GM12892 (cell line): ENCODE data around the gene FCHO1.

Experiments used
- DNase-seq: peaks from one replicate; pipeline ENCODE4 v3.0.0; 2011; ENCODE audit not compliant: insufficient read length
- FAIRE-seq: peaks from 2 replicates; lab custom pipeline; 2011; peaks lifted over from hg19 to GRCh38; lab: Jason Lieb, UNC
- POLR2A ChIP-seq: IDR thresholded peaks from 2 replicates; pipeline ENCODE4 v1.6.1; 2011; ENCODE audit warnings: low read depth, low read length, control low read depth
- POLR2AphosphoS5 ChIP-seq: IDR thresholded peaks from 2 replicates; pipeline ENCODE4 v1.6.1; 2011; ENCODE audit warnings: low read depth, low read length, control low read depth
- TAF1 ChIP-seq: IDR thresholded peaks from 2 replicates; pipeline ENCODE4 v1.6.1; 2011; ENCODE audit warnings: low read depth, mild to moderate bottlenecking, control low read depth, low read length, borderline replicate concordance

The FCHO1 gene

DNA sequence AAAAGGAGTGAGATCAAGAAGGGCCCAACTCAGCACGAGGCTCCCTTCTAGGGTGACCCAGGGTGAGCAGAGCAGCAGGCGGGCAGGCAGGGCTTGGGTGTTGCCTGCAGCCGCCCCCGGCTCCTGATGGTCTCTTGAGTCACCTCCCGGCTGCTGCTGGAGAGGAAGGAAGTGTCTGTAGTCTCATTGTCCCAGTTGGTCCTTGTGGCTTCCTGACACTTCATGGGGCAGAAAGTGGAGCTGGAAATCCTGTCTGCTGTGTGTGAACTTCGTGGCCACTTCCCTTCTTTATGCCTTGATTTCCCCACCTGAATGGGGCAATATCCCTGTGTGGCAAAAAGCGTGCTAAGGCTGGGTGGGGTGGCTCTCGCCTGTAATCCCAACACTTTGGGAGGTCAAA is 29.5 kb upstream of the FCHO1 start:
- DNase-seq = no peak
- TF ChIP-seq TAF1 (no peak), POLR2AphosphoS5 (no peak), POLR2A (no peak)
- peak; percentile 62 for FAIRE-seq

GRCh38 chr19:17722655-17723240 is 28.5 kb upstream of the FCHO1 start:
- FAIRE-seq (no peak), DNase-seq (no peak)
- TF ChIP-seq TAF1 (no peak), POLR2A (no peak), POLR2AphosphoS5 (no peak)

GRCh38 chr19:17724655-17725054 is 26.6 kb upstream of the FCHO1 start:
- no peak for FAIRE-seq
- DNase-seq = no peak
- TF ChIP-seq POLR2A (no peak), POLR2AphosphoS5 (no peak), TAF1 (no peak)

- DNase-seq (no peak), FAIRE-seq (no peak)
- TF ChIP-seq TAF1 = no peak
- TF ChIP-seq POLR2A = no peak
- TF ChIP-seq POLR2AphosphoS5 = no peak
Measured at GRCh38 chr19:17725422-17726078, 25.7 kb upstream of the FCHO1 start.

DNA sequence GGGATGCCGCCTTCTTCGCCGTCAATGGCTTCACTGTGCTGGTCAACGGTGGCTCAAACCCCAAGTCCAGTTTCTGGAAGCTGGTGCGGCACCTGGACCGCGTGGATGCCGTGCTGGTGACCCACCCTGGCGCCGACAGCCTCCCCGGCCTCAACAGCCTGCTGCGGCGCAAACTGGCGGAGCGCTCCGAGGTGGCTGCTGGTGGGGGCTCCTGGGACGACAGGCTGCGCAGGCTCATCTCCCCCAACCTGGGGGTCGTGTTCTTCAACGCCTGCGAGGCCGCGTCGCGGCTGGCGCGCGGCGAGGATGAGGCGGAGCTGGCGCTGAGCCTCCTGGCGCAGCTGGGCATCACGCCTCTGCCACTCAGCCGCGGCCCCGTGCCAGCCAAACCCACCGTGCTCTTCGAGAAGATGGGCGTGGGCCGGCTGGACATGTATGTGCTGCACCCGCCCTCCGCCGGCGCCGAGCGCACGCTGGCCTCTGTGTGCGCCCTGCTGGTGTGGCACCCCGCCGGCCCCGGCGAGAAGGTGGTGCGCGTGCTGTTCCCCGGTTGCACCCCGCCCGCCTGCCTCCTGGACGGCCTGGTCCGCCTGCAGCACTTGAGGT is 25.0 kb upstream of the FCHO1 start:
- TF ChIP-seq POLR2AphosphoS5 (no peak), POLR2A (no peak), TAF1 (no peak)
- DNase-seq = no peak
- FAIRE-seq = no peak

- DNase-seq (no peak), FAIRE-seq (no peak)
Measured at GRCh38 chr19:17726964-17727773, 24.1 kb upstream of the FCHO1 start.

DNA sequence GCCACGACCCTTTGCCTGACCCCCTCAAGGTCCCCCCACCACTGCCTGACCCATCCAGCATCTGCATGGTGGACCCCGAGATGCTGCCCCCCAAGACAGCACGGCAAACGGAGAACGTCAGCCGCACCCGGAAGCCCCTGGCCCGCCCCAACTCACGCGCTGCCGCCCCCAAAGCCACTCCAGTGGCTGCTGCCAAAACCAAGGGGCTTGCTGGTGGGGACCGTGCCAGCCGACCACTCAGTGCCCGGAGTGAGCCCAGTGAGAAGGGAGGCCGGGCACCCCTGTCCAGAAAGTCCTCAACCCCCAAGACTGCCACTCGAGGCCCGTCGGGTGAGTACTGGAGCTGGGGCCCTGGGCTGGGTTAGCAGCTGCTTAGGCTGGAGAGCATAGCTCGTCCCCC is 23.4 kb upstream of the FCHO1 start:
- DNase-seq (no peak), FAIRE-seq (no peak)
- TF ChIP-seq POLR2AphosphoS5 = no peak

More at GRCh38 chr19:17726964-17727773, 24.1 kb upstream of the FCHO1 start:
- TF ChIP-seq POLR2AphosphoS5 (no peak), TAF1 (no peak), POLR2A (no peak)

DNA sequence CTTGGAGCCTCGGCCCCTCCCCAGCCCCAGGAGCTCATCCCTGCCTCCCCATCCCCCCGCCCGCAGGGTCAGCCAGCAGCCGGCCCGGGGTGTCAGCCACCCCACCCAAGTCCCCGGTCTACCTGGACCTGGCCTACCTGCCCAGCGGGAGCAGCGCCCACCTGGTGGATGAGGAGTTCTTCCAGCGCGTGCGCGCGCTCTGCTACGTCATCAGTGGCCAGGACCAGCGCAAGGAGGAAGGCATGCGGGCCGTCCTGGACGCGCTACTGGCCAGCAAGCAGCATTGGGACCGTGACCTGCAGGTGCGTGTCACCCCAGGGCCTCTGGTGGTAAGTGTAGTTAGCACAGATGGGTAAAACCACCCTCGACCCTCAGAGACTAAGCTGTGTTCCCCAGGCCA is 18.1 kb upstream of the FCHO1 start:
- DNase-seq (no peak), FAIRE-seq (no peak)
- no peak for TF ChIP-seq TAF1
- TF ChIP-seq POLR2AphosphoS5 = no peak
- TF ChIP-seq POLR2A = no peak

DNA sequence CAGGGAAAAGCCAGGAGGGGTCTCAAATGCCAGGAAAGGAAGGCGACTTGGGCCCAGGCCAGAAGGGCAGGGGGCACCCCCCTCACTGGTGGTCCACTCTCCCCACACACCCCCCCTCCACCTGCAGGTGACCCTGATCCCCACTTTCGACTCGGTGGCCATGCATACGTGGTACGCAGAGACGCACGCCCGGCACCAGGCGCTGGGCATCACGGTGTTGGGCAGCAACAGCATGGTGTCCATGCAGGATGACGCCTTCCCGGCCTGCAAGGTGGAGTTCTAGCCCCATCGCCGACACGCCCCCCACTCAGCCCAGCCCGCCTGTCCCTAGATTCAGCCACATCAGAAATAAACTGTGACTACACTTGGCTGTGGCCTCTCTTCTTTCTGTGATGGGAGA is 17.1 kb upstream of the FCHO1 start:
- DNase-seq (no peak), FAIRE-seq (no peak)
- TF ChIP-seq POLR2AphosphoS5 (no peak), POLR2A (no peak), TAF1 (no peak)

DNA sequence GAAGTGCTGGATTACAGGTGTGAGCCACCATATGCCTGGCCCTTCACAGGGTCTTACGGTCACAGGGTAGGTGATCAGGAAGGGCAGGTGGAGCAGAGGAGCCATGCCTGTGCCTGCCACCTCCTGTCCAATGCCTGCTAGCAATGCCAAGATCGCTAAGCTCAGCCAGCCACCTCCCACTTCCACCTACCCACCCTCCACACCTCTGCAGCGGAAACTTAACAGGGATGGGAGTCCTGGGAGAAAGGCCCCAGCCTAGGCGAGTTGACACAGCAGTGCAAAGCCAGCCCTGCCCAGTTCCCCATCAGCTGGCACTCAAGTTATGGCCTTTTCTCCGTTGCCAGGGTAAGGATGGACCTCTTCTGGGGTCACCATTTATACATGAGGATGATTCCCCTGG is 15.9 kb upstream of the FCHO1 start:
- FAIRE-seq (no peak), DNase-seq (no peak)
- TF ChIP-seq POLR2AphosphoS5 = no peak
- no peak for TF ChIP-seq POLR2A
- TF ChIP-seq TAF1 = no peak

GRCh38 chr19:17737690-17738153 is 13.6 kb upstream of the FCHO1 start:
- DNase-seq (no peak), FAIRE-seq (peak; percentile 24)

More at GRCh38 chr19:17737690-17738153, 13.6 kb upstream of the FCHO1 start:
- no peak for TF ChIP-seq POLR2AphosphoS5
- no peak for TF ChIP-seq POLR2A
- TF ChIP-seq TAF1 = no peak
